GM19240 (cell line): ENCODE measurements around the gene PHACTR3.
"Not testable (repeated sequence)": the region's sequence is repeated elsewhere in the genome, so short reads cannot be mapped to it uniquely, and the experiment has no call there.

Source experiments
- DNase-seq: peaks from one replicate; pipeline ENCODE4 v3.0.0; 2011; ENCODE audit warnings: low spot score; ENCODE audit not compliant: insufficient read length

The PHACTR3 gene

DNA sequence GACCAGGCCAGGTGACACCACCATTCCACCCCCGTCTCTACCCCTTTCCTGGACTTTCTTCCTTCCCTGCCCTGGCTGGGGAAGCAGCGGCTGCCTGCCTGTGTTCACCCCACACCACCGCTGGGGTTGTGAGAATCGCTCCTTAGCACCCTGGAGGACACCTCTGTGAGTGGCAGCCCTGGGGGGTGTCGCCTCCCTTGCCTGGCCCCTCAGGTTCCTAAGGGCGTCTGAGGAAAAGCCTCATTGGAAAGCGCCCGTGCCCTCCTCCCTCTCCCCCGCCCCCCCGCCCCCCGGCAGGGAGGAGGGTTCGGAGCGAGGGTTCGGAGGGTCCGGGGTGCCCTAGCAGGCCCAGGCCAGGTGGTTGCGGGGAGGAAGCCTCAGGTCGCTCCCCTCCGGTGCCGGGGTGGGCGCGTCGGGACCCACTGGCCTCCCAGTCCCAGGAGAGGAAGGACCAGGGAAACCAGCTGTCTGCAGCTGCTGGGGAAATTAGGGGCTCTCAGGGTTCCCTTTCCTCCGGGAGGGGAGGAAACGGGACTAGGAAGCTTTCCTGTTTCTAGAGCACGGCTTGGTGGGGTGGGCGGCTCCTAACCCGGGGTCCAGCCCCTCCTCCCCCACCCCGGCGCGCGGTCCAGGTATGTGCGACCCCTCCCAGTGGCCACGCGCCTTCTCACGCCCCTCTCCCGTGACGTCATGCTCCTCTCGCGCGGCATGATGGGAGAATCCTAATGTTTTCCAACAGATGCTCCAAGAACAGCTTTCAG, at the start of gene PHACTR3:
PHACTR3 (plus strand) TSS at position 760 of the 761 bp plus-strand sequence. CDS start 475 bp downstream, outside the sequence.
- no peak for DNase-seq

DNA sequence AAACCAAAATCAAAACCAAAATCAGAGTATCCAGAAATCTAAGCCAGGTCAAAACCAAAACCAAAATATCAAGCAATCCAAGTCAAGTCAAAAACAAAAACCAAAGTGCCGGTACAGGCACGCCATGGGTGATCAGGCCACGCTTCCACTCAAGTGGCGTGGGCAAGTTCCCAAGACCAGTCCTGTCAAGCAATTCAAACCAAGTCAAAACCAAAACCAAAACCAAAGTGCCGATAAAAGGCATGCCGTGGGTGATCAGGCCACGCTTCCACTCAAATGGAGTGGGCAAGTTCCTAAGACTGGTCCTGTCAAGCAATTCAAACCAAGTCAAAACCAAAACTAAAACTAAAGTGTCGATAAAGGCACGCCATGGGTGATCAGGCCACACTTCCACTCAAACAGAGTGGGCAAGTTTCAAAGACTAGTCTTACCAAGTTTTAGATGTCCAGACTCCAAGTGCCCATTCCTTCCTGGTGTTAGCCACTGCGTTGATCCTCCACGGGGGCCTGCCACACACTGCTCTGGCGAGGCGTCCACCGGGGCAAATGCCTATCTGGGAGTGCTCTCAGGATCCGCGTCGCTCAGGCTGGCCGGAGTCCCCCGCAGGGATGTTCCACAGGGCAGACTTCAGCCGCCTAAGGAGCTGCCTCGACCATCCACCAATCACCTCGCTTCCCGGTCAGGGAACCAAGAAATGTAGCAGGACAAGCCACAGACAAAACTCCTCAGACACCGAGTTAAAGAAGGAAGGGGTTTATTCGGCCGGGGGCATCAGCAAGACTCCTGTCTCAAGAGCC, 46.4 kb upstream of the PHACTR3 start:
- not testable (repeated sequence) for DNase-seq

DNA sequence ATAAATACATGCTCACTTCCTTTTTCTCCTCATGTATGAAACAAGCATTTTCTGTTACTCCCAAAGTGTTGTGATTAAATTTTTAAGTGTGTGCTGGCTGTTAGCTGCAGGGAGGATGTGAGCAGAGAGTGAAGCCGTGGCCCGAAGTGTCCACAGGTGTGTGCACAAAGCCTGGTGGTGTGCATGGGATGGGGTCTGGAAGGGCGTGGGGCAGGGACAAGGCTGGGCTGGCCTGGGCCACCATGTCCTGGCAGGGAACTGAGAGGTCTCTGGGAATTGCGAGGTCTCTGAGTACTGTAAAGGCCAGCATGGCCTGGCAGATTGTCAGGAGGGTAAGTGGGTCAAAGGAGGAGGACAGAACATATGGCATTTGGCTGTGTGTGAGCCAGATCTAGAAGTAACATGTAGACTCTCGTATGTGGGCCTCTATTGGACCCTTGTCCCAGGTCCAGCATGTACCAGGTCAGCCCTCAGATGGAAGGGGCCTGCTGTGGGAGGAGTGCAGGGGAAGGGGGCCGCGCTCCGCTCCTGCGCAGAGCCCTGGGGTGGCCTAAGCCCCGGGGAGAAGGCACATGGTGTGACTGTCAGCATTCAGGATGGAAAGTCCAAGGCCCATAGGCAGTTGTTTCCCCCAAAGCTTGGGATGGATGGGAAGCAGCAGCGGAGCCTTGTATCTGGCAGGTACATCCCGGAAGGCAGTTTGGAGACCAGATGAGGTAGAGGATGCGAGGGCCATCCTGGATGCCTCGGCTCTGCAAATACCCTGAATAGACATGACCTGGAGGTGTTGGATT, 45.1 kb upstream of the PHACTR3 start:
- DNase-seq, result no peak

DNA sequence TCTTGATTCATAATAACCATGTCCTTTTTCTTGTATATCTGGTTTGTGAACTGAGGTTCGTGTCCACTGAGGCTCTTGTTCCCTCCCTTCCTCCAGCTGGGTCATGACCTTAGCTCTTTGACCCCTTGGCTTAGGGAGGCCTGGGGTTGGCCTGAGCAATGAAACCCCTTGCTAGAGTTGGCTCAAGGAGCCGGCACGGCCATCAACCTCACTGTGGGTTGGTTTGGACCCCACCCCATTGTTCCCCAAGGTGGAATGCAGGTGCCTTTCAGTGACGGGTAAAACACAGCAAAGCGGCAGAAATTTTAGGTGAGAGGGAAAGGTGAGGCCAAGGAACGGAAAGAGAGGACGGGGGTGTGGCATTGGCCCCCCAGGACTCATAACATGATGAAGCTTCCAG, 44.5 kb upstream of the PHACTR3 start:
- no peak for DNase-seq

DNA sequence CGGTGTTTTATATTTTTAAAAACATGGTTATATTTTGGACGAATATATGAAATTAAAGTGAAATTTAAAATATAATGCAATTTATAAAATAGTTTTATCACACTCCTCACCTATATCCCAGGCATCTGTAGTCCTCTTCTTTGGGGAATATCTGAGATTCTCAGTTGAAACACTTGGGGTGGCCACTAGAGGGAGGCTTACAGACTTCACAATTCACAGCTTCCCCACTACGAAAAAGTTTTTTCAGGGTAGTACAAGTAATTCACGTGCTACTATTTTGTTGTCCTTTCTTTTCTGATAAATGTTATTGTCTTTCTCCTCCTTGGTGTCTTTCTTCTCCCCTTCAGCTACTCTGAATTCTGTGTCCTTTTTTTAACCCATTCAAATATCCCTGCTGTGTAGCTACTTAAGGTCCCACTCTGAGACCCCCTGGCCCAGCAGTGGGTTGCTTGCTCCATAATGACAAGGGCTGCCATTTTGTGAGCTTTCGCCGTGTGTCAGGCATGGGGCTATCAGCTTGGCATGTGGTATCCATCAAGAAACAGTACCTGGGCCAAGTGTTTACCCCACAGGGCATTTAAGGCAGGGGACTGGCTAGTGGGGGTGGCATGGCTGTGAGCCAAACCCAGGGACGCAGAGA, 43.6 kb upstream of the PHACTR3 start:
- no peak for DNase-seq

DNA sequence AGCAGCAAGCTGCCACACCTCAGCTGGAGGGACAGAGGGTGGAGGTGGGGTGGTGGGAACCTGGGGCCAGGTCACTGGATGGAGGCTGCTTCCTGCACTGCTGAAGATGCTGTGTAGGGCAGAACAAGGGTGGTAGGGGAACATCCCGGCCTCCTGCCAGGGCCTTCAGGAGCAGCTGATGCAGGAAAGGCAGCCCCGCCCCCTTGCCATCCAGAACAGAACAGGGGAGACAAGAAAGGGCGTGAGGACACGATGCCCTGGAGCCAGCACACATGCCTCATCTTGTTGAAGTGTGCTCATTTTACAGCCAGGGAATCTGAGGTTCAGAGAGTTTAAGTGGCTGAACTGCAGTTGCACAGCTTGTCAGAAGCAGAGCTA, 43.1 kb upstream of the PHACTR3 start:
- DNase-seq, result no peak

DNA sequence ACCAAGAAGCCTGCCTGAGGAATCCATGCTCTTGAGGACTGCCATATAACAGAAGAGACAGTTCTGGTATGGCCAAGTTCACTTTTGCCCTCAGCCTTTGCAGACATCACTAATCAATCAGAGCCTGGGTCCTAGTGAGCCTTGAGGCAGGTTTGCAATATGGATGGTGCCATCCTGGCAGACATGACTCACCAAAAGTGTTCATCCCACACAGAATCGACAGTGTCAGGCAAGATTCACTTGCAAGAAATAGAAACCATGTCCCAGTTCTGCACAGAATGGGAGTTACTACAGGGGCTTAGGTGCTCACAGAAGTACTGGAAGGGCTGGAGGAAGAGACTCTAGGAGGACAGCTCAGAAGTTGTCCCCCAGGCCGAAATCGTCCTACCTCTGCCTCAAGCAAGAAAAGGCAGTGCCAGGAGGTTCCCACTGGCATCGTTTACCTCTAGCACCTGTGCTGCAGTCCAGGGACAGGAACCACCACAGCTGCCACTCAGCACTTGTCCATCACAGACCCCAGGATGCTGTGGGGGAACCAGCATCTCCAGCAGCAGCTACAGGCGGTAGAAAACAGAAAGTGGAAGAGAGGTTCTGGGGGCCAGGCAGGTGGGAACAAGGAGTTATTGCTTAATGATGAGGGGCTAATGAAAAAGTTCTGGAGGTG, 42.6 kb upstream of the PHACTR3 start:
- DNase-seq, result no peak

DNA sequence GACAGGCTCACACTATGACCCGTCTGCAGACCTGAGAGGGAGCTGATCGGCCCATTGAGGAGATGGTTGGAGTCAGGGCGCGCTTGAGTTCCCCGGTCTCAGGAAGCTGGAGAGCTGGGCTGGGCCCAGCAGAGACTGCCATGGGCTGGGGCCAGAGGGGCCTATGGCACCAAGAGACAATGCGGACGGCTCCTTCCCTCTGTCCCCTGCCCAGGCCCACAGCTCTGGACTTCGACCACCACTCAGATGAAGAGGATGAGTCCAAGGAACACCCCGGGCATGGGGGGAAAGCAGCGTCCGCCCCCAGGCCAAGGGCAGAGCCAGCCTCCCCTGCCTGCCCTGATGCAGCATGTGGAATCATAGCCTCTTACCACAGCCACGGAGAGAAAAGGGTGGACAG, 40.2 kb upstream of the PHACTR3 start:
- no peak for DNase-seq

DNA sequence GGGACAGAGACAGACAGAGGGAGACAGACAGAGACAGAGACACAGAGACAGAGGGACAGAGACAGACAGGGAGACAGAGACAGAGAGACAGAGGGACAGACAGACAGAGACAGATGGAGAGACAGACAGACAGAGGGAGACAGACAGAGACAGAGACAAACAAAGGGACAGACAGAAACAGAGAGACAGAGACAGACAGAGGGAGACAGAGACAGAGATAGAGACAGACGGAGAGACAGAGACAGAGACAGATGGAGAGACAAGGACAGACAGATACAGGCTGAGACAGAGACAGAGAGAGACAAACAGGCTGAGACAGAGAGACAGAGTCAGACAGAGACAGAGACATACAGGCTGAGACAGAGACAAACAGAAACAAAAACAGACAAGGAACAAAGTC, 39.4 kb upstream of the PHACTR3 start:
- no peak for DNase-seq

DNA sequence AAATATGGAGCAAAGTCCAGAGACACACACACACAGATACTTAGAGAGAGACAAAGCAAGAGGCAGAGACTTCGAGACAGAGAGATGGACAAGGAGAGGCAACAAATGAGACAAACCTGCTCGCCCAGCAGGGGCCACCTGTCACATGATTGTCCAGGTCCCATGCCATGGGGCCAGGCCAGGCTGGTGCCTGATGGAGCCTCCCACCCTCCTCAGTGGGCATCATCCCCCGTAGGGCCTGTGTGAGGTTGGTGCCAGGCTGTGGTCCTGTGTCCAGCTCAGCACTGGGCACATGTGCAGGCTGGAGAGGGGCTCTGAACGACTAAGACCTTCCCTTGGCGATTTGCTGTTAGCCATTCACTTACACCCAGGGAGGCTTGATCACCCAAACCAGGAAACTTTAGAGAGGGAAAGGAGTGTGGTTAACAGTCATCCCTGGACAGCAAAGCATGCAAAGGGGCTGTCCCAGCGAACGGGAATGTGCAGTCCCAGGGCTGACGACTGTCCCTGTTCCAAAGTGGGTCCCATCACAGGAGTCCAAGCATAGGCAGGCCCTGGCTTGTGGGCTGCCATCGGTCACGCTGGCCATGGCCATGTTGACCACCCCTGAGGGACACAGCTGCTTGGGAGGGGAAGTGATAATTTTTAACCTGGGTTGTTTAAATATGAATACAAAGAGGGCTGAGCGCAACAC, 38.4 kb upstream of the PHACTR3 start:
- no peak for DNase-seq

DNA sequence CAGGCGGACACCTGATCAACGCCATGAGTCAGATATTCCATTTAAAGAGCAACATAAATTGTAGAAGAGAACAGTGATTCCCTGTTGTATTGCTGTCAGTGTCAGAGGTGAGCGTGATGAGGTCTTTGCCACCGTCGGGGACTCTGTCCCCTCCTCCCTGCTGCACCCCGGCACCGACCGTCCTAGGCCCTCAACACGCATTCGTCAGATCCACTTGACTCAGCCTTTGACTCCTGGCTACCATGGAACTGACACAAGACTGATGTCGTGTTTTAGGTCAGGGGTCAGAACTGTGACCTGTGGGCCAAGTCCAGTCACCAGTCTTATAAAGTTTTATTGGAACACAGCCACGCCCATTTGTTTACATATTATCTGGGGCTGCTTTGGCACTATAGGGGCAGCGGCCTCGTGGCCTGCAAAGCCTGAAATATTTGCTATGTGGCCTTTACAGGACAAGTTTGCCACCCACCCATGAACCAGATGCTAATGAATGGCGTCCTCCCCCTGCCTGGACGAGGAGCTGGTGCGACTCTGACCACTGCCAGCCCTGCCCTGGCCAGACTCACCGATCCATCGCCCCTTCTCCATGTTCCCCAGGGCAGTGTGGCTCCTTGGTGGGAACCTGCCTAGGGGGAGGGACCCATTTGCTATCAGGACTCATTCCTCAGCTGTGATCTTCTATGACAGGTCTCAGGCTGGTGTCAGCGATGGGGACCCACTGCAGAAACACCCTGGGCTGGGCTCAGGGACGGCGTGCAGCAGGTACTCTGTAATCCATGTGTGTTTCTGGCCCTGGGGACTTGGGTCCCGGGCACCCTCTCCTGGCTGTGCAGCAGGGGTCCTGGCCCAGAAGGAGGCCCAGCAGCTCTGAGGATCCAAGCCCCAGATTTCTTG, 37.5 kb upstream of the PHACTR3 start:
- DNase-seq, result no peak

DNA sequence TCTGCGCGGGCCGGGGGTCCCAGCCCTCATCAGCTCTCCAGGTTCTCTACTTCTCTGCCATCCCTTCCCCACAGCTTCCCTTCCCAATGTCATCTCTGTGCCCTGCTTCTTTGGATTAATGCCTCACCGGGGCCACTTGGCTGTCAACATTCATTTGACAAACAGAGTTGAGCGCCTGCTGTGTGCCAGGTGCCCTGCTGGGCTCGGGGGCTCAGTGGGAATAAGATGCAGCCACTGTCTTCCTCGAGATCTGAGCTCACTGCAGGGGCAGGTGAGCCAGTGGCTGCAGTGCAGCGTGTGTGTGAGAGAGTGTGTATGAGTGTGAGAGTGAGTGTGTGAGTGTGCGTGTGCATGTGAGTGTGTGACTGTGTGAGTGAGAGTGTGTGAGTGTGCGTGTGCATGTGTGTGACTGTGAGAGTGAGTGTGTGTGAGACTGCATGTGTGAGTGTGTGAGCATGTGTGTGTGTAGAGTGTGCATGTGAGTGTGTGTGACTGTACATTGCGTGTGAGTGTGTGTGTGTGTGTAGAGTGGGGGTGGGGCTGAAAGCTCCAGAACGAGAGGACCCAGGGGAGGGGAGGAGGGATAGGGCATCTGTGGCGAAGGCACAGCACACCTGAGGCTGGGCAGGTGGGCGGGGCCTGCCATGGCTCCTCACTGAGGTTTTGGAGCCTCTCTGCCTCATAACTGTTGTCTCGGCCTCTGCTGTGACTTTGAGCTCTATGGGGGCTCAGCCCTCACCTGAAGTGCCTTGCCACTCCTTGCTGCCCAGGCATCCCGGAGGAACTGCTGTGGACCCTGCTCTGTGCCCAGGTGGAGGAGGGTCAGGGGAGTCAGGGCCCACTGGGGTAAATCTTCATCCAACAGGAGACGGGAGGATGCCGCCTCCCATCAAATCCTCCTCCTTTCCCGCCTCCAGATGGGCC, 36.5 kb upstream of the PHACTR3 start:
- no peak for DNase-seq

DNA sequence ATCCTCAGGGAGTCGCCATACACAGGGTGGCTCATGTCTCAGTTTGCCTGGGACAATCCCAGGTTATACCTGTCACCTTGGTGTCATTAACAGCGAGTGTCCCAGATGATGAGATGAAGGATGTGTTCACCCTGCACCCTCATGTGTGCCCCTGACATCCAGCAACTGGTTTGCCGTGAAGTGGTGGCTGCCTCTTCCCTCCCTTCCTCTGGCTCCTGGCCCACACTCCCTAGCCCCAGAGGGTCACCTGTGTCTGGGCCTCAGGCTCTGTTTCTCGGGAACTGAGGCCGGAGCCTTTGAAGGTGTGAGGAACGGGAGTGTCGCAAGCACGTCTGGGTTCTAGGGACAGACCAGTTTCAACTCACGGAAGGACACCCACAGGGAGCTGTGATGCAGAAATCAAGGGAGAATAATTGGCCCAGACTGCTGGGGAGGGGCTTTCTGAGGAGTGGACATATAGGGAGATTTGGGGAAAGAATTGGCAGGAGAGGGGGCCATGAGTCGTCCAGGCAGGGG, 35.8 kb upstream of the PHACTR3 start:
- no peak for DNase-seq

DNA sequence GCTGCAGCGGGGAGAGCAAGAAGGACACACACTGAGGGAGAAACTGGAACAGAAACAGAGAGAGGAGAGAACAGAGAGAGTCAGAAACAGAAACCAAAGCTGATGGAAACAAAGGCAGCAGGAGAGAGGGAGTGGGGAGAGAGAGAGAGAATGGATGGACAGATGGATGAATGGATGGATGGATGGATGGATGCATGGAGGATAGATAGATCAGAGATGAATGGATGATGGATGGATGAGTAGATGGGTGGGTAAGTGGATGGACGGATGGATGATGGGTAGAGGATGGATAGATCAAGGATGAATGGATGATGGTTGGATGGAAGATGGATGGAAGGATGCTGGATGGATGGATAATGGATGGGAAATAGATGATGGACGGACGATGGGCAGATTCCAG, 35.0 kb upstream of the PHACTR3 start:
- DNase-seq, result no peak

DNA sequence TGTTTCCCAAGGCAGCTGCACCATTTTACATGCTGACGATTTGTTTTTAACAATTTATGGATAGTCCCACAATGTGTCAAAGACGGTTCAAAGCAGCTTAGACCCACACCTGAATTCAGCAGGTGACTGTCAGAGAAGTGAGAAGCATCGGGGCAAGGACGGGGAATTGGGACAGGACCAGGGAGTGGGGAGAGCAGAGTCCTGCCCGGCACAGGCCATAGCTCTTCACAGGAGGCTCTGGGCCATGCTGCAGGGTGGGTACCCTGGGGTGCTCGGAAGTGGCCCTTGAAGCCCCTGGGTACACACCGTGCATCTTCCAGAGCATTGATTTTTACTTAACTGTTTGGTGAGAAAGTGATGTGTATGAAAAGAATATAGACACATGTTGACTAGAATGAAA, 33.2 kb upstream of the PHACTR3 start:
- DNase-seq, result no peak

DNA sequence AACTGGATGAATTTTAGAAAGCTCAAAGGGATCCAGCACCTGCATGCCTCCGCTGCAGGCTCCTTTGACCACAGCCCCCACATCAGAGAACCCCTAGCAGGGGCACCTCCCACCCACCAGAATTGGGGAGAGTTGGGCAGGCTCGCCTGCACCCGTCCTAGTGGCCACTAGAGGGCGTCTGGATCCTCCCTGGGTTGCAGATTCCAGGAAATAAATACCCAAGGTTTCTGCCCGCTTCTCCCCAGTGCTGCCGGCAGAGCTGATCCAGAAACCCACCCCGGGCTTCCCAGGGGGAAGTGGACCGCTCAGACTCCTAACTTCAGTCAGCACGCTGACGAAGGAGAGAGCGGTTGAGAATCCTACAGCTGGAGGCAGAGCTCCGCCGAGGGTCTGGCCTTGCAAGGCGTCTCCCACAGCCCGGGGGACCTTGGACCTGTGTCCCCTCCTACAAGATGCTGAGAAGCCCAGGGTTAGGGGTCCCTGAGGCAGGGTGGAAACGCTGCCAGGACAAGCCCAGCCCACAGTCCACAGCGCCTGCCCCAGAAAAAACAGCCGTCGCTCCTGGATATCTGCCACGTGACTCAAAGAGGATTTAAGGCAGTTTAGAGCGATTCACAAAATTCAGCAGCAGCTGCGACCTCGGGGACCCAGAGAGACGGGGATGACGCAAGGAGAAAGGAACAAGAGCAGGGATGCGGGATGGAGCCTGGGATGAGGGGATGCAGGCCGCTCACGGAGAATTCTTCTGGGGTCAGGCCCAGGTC, 32.6 kb upstream of the PHACTR3 start:
- DNase-seq, result peak; percentile 84

DNA sequence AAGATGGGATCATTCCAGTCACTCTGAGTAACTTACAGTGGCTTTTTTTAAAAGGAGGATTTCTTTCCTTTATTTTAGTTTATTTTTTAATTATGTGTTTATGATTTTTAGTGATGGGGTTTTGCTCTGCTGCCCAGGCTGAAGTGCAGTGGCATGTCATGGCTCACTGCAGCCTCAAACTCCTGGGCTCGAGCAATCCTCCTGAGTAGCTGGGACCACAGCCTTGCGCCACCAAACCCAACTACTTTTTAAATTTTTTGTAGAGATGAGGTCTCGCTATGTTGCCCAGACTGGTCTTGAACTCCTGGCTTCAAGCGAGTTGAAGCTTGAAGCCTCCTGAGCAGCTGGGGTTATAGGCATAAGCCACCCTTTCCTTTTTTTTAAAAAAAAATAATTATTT, 31.8 kb upstream of the PHACTR3 start:
- no peak for DNase-seq
